Measurements from ENCODE around the gene MRPS10.

MRPS10 gene

DNA sequence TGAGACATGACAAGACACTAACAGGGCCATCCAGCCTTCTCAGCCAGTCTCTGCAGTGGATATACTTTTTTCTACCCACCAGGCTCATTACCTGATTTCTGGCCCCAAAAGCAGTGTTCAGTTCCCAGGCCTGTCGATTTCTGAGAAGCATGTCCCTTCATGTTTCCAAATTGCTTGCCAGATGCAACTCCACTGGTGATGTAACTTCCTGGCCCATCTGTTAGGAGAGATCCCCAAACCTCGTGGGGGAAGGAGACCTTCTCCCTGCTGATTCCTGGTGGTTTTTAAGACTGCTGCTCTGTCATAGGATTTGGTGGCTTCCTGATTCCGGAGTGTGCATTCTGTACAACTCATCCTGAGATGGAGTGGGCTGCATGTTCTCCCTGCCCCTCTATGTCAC, 31.6 kb upstream of the MRPS10 start:
- Histone ChIP-seq H3K27ac (ENCODE audit: low read depth, low read length) (no peak overlapping the region), H3F3A (ENCODE audit: control insufficient read depth, insufficient read depth) (no peaks in the 10 kb centered on the region), H3K4me1 (ENCODE audit: control insufficient read depth, low read length) (no peaks in the 10 kb centered on the region), H3K4me3 (ENCODE audit: low read length) (no peak overlapping the region), H4K20me1 (ENCODE audit: control insufficient read depth, insufficient read depth, low read depth, low read length) (no peaks in the 10 kb centered on the region), H3K36me3 (ENCODE audit: control insufficient read depth, low read length) (peaks cover 30% of the 10 kb centered on the region), H3K27me3 (ENCODE audit: control insufficient read depth, low read length) (no peaks in the 10 kb centered on the region), H3K79me2 (ENCODE audit: control insufficient read depth, low read length) (no peaks in the 10 kb centered on the region), H3K9me2 (replicated peaks; ENCODE audit: control insufficient read depth, low read length) (no peaks in the 10 kb centered on the region), H3K4me2 (ENCODE audit: low read length) (no peak overlapping the region), H3K9me3 (ENCODE audit: control insufficient read depth, insufficient read depth, low read length) (no peaks in the 10 kb centered on the region)
- TF ChIP-seq, protein P1, sequence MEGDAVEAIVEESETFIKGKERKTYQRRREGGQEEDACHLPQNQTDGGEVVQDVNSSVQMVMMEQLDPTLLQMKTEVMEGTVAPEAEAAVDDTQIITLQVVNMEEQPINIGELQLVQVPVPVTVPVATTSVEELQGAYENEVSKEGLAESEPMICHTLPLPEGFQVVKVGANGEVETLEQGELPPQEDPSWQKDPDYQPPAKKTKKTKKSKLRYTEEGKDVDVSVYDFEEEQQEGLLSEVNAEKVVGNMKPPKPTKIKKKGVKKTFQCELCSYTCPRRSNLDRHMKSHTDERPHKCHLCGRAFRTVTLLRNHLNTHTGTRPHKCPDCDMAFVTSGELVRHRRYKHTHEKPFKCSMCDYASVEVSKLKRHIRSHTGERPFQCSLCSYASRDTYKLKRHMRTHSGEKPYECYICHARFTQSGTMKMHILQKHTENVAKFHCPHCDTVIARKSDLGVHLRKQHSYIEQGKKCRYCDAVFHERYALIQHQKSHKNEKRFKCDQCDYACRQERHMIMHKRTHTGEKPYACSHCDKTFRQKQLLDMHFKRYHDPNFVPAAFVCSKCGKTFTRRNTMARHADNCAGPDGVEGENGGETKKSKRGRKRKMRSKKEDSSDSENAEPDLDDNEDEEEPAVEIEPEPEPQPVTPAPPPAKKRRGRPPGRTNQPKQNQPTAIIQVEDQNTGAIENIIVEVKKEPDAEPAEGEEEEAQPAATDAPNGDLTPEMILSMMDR (IDR thresholded peaks at IDR 0.05; ENCODE audit: low read depth, low read length, poor library complexity, severe bottlenecking) = no peak
- TF ChIP-seq EZH2phosphoT487 (IDR thresholded peaks at IDR 0.05; ENCODE audit: borderline replicate concordance, low read length) = no peak

DNA sequence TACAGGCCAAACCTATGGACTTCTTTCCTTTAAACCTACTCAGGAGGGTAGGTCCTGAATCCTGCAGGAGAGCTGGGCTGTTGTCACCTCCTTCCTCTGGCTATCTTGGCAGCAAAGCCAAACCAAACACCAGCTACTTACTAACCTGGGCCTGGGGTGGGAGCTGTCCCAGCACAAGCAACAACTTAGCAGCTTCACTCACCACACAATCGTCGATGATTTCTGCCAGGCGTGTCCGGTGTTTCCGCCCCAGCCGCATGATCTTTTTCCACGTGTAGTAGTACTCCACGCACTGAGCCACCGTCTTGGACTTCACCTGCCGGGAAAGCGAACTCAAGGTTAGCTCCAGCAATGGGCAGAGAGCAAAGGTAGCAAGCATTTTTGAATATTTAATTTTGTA, 25.4 kb upstream of the MRPS10 start:
- Histone ChIP-seq H3K4me1 (ENCODE audit: control insufficient read depth, low read length) (no peaks in the 10 kb centered on the region), H3K4me3 (ENCODE audit: low read length) (no peak overlapping the region), H3K9me3 (ENCODE audit: control insufficient read depth, insufficient read depth, low read length) (no peaks in the 10 kb centered on the region), H3K9me2 (replicated peaks; ENCODE audit: control insufficient read depth, low read length) (no peaks in the 10 kb centered on the region), H3K27me3 (ENCODE audit: control insufficient read depth, low read length) (no peaks in the 10 kb centered on the region), H3F3A (ENCODE audit: control insufficient read depth, insufficient read depth) (no peaks in the 10 kb centered on the region), H3K27ac (ENCODE audit: low read depth, low read length) (no peak overlapping the region), H3K4me2 (ENCODE audit: low read length) (no peak overlapping the region), H3K79me2 (ENCODE audit: control insufficient read depth, low read length) (no peaks in the 10 kb centered on the region), H3K36me3 (ENCODE audit: control insufficient read depth, low read length) (peaks cover 35% of the 10 kb centered on the region), H4K20me1 (ENCODE audit: control insufficient read depth, insufficient read depth, low read depth, low read length) (no peaks in the 10 kb centered on the region)
- no peak for TF ChIP-seq EZH2phosphoT487 (IDR thresholded peaks at IDR 0.05; ENCODE audit: borderline replicate concordance, low read length)
- TF ChIP-seq, protein P1 (IDR thresholded peaks at IDR 0.05; ENCODE audit: low read depth, low read length, poor library complexity, severe bottlenecking) = no peak

DNA sequence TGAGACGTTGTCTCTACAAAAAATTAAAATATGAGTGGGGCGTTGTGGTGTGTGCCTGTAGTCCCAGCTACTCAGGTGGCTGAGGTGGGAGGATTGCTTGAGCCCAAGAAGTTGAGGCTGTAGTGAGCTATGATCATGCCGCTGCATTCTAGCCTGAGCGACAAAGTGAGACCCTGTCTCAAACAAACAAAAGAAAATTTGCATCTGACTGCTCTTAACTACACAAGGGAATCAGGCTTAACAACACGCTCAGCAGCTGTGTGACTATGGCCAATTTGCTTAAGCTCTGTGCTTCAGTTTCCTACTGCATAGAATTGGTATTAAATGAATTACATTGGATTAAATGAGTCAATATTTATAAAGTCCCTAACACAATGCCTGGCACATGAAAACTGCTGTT, 24.3 kb upstream of the MRPS10 start:
- Histone ChIP-seq H4K20me1 (ENCODE audit: control insufficient read depth, insufficient read depth, low read depth, low read length) (no peaks in the 10 kb centered on the region), H3K4me1 (ENCODE audit: control insufficient read depth, low read length) (no peaks in the 10 kb centered on the region), H3K79me2 (ENCODE audit: control insufficient read depth, low read length) (no peaks in the 10 kb centered on the region), H3K27ac (ENCODE audit: low read depth, low read length) (no peak overlapping the region), H3K4me3 (ENCODE audit: low read length) (no peak overlapping the region), H3F3A (ENCODE audit: control insufficient read depth, insufficient read depth) (no peaks in the 10 kb centered on the region), H3K27me3 (ENCODE audit: control insufficient read depth, low read length) (no peaks in the 10 kb centered on the region), H3K9me3 (ENCODE audit: control insufficient read depth, insufficient read depth, low read length) (no peaks in the 10 kb centered on the region), H3K9me2 (replicated peaks; ENCODE audit: control insufficient read depth, low read length) (no peaks in the 10 kb centered on the region), H3K4me2 (ENCODE audit: low read length) (no peak overlapping the region), H3K36me3 (ENCODE audit: control insufficient read depth, low read length) (peaks cover 37% of the 10 kb centered on the region)
- TF ChIP-seq, protein P1 (IDR thresholded peaks at IDR 0.05; ENCODE audit: low read depth, low read length, poor library complexity, severe bottlenecking) = no peak
- TF ChIP-seq EZH2phosphoT487 (IDR thresholded peaks at IDR 0.05; ENCODE audit: borderline replicate concordance, low read length) = no peak
